Stimulated activated CD8-positive, alpha-beta memory T cell treated with anti-CD3 and anti-CD28 coated beads, Interleukin-2, amount 100 ng/mL, for 48 hours (primary cell): Measurements from ENCODE around the gene KIF13A.
"Not testable (repeated sequence)": the region's sequence is repeated elsewhere in the genome, so short reads cannot be mapped to it uniquely, and the experiment has no call there.

Experiments
- DNase-seq, 2 donors: peaks; one replicate each; pipeline ENCODE4 v3.0.0-alpha.2; 2020; ENCODE audit warnings: low read depth in 2 of 2

KIF13A gene

GRCh38 chr6:17900011-17900410, 87.4 kb downstream of the KIF13A start:
- DNase-seq = no peak

- DNase-seq = no peak
These were observed 87.9 kb downstream of the KIF13A start for GRCh38 chr6:17899491-17899890.

- no peak for DNase-seq
These were observed 89.8 kb downstream of the KIF13A start for GRCh38 chr6:17897681-17898080.

GRCh38 chr6:17894905-17895304, 92.5 kb downstream of the KIF13A start:
- DNase-seq = no peak

GRCh38 chr6:17894191-17894590, 93.2 kb downstream of the KIF13A start:
- DNase-seq = no peak

GRCh38 chr6:17892097-17892686, 95.2 kb downstream of the KIF13A start:
- DNase-seq = no peak

- DNase-seq = no peak
These were observed 97.1 kb downstream of the KIF13A start for GRCh38 chr6:17890309-17890708.

GRCh38 chr6:17889777-17890176, 97.7 kb downstream of the KIF13A start:
- DNase-seq = not testable (repeated sequence)

- DNase-seq = no peak
These were observed 100.5 kb downstream of the KIF13A start for GRCh38 chr6:17886891-17887290.

GRCh38 chr6:17885889-17886576, 101.4 kb downstream of the KIF13A start:
- no peak for DNase-seq

- no peak for DNase-seq
These were observed 102.6 kb downstream of the KIF13A start for GRCh38 chr6:17884498-17885478.

GRCh38 chr6:17883665-17884497, 103.6 kb downstream of the KIF13A start:
- no peak for DNase-seq

- DNase-seq = no peak
These were observed 106.2 kb downstream of the KIF13A start for GRCh38 chr6:17881085-17881858.

- no peak for DNase-seq
These were observed 108.3 kb downstream of the KIF13A start for GRCh38 chr6:17879184-17879583.

- no peak for DNase-seq
These were observed 108.7 kb downstream of the KIF13A start for GRCh38 chr6:17878734-17879133.

- DNase-seq = no peak
These were observed 109.5 kb downstream of the KIF13A start for GRCh38 chr6:17877895-17878440.

- DNase-seq = no peak
These were observed 110.1 kb downstream of the KIF13A start for GRCh38 chr6:17877196-17877894.

GRCh38 chr6:17874753-17875152, 112.7 kb downstream of the KIF13A start:
- no peak for DNase-seq

GRCh38 chr6:17872908-17873307, 114.5 kb downstream of the KIF13A start:
- DNase-seq = no peak

- no peak for DNase-seq
These were observed 115.6 kb downstream of the KIF13A start for GRCh38 chr6:17871836-17872235.
